ENCODE measurements around the gene ZMYND11.
"Not testable (repeated sequence)": the region's sequence is repeated elsewhere in the genome, so short reads cannot be mapped to it uniquely, and the experiment has no call there.

Gene ZMYND11

DNA sequence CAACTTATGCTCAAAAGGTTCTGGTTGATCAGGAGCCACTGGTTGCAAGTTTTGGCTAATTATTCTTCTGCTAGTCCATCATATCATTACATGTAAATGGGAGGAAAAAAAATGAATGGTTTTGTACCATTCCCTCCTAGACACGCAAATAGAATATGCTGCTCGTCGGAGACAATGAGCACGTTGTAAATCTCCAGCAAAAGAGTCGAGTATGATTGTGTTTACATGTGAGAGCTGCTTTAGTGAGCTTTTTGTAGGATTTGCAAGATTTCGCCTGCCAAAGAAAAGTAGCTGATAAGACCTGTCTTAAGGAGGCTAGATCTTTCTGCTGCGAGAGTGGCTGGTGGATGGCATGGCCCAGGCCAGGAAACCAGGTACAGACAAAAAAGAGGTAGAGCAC lies 109.0 kb downstream of the ZMYND11 start:
- no peak for DNase-seq (ENCODE audit: low spot score)

DNA sequence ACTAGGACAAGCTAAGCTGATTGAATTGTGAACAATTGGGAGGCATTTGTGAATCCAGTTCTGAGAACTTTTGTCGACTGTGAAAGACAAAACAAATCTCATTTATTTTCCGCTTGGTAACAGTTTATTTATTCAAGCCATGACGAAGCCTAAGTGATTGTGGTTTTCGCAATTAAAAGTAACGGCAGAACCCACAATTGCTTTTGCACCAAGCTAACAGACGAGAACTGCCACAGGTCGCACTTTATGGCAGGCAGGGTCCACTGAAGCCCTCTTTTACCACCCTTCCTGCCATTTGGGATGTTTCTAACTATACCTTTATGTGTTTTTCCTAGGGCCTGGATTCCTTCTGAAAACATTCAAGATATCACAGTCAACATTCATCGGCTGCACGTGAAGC lies 111.2 kb downstream of the ZMYND11 start:
- no peak for DNase-seq (ENCODE audit: low spot score)

DNA sequence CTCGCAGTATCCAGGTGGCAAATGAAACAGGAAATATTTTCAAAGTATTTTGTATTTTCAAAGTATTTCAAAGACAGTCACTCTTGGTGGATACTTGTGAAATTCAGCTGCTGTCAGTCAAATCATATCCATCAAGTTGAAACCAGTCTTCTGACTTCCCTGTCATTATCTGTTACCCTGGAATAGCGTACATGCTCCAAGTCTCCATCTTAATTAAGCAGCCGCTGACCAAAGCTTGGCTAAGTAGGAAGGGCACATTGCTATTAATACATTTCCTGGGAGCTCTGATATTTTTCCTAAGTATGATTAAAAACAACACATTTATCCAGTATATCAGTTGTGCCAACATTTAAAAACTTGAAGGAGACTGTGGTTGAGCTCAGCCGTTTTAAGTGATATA lies 112.2 kb downstream of the ZMYND11 start:
- DNase-seq (ENCODE audit: low spot score) = no peak

- no peak for DNase-seq (ENCODE audit: low spot score)
These were observed 113.1 kb downstream of the ZMYND11 start for GRCh38 chr10:248307-248706.

DNA sequence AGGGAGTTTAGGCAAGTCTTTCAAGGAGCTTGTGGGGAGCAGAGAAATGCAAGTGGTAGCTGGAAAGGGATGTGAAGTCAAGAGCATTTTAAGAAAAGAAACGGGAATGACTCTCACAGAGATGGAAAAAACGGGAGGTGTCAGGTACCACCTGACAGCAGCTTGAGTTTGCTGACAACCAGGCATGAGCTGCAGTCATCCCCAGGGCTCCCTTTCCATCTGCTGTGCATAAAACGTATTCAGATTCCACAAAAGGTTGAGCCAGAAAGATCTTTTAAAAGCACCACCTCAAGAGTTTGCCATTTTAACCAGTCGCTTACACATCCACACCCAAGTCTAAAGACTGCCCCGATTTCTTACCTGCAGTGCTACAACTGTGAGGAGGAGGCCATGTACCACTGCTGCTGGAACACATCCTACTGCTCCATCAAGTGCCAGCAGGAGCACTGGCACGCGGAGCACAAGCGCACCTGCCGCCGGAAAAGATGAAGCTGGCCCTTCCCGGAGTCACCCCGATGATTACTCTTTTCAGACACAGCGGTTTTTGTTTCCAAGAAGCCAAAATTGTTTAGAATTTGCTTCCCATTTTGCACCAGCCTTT lies 116.8 kb downstream of the ZMYND11 start:
- DNase-seq (ENCODE audit: low spot score) = no peak

GRCh38 chr10:260819-261429 lies 125.7 kb downstream of the ZMYND11 start:
- DNase-seq (ENCODE audit: low spot score) = no peak

DNA sequence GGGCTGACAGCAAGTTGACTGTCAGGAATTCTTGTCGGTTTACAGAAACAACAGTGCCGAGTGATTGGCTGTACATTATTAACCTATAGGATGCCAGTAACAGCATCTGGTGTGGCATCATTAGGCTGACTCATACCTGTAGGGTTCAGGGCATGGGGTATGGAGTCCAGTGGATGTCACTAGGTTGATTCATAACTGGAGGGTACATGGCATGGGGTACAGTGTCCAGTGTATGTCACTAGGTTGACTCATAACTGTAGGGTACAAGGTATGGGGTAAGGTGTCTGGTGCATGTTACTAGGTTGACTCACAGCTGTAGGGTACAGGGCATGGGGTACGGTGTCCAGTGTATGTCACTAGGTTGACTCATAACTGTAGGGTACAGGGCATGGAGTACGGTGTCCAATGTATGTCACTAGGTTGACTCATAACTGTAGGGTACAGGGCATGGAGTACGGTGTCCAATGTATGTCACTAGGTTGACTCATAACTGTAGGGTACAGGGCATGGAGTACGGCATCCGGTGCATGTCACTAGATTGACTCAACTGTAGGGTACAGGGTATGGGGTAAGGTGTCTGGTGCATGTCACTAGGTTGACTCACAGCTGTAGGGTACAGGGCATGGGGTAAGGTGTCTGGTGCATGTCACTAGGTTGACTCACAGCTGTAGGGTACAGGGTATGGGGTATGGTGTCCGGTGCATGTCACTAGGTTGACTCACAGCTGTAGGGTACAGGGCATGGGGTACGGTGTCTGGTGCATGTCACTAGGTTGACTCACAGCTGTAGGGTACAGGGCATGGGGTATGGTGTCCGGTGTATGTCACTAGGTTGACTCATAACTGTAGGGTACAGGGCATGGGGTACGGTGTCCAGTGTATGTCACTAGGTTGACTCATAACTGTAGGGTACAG lies 129.2 kb downstream of the ZMYND11 start:
- DNase-seq (ENCODE audit: low spot score) = not testable (repeated sequence)

GRCh38 chr10:265074-265440 lies 129.8 kb downstream of the ZMYND11 start:
- not testable (repeated sequence) for DNase-seq (ENCODE audit: low spot score)

GRCh38 chr10:265816-266588 lies 130.7 kb downstream of the ZMYND11 start:
- DNase-seq (ENCODE audit: low spot score) = not testable (repeated sequence)

DNA sequence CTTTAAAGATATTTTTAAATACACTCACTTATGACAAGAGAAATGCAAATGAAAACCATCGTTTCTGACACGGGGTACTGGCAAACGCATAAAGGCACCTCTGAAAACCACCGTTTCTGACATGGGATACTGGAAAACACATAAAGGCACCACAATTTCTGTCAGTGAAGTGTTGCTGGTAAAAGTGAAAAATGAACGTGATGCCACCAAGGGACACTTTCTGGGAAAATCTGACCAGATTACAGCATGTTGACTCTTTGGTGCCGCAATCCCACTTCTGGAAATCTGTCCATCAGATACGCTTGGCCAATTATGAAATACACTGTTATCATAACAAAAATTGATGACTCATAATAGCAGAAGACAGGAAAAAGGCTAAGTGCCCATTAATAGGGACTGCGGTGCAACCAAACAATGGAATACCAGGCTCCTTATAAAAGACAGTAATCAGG lies 131.7 kb downstream of the ZMYND11 start:
- DNase-seq (ENCODE audit: low spot score) = no peak

GRCh38 chr10:267705-268104 lies 132.4 kb downstream of the ZMYND11 start:
- no peak for DNase-seq (ENCODE audit: low spot score)

DNA sequence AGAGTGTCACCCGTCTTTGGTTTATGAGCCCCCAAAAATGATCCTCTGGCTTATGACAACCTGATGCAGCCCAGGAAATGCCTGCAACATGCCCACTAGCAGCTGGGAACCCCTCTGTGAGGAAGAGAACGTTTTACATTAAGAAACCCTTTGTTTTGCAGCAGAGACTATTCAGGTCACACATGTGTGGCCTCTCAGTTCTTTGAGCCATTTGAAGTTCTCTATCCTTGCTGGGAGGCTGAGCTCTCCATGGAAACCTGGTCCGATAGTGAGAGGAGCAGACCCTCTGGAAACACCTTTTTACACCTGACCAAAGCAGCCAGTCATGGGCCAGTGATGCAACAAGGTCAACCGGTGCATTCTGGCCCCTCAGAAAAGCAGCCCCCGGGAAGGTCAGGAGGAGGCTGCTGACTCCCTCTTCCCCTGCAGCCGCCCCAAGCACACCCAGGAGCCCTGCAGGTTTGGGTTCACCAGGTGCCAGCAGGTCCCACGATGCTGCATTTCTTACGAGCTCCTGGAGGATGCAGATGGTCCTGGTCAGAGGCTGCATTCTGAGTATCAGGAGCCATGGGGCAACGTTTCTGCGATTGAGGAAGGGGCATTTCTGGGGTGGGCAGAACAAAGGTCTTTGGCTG lies 134.3 kb downstream of the ZMYND11 start:
- no peak for DNase-seq (ENCODE audit: low spot score)

GRCh38 chr10:271201-271600 lies 135.9 kb downstream of the ZMYND11 start:
- no peak for DNase-seq (ENCODE audit: low spot score)

DNA sequence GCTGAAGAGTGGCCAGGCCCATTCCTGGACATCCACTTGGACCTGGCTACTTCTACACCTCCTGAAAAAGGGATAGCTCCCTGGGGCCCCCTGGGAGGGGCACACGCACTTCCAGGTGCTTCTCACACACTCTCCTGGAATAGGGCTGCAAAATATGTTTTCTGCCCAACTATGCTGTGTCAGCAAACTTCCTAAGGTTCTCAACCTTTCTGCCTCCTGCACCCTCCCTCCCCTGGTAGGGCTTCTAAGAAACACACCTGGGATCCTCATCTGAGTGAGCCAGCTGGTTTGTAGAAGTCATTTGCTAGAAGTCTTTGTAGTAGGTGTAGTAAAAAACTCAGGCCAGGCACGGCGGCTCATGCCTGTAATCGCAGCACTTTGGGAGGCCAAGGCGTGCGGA lies 136.5 kb downstream of the ZMYND11 start:
- no peak for DNase-seq (ENCODE audit: low spot score)

- DNase-seq (ENCODE audit: low spot score) = no peak
These were observed 137.8 kb downstream of the ZMYND11 start for GRCh38 chr10:273088-273487.

GRCh38 chr10:274866-275265 lies 139.6 kb downstream of the ZMYND11 start:
- no peak for DNase-seq (ENCODE audit: low spot score)

- no peak for DNase-seq (ENCODE audit: low spot score)
These were observed 140.4 kb downstream of the ZMYND11 start for GRCh38 chr10:275680-276079.

DNA sequence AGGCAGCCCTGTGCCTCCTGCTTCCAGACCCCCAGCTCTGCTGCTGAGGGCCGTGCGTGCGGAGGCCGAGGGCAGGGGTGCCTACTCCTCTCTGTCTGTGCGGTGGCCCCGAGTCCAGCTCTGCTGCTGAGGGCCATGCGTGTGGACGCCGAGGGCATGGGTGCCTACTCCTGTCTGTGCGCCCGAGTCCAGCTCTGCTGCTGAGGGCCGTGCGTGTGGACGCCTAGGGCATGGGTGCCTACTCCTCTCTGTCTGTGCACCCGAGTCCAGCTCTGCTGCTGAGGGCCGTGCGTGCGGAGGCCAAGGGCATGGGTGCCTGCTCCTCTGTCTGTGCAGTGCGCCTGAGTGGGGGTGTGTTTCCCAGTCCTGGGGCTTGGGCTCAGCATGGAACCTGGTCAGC lies 142.7 kb downstream of the ZMYND11 start:
- no peak for DNase-seq (ENCODE audit: low spot score)

DNA sequence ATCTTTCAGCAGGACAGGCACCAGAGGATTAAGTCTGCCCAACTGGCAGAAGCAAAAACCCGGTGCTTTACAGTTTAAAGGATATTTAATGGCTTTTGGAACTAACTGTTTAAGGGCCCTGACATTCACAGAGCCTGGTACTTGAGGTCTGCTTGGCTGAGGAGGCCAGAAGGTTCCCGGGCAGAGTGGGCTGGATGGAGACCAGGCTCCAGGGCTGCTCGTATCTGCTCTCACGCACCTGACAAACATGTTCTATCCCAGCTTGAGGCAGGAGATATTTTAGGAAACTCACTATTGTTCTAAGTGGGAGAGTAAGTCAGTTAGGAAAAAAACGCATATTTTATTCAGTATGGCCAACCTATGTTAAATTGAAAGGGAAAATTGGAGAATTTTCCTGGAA lies 143.5 kb downstream of the ZMYND11 start:
- no peak for DNase-seq (ENCODE audit: low spot score)

GRCh38 chr10:279232-279631 lies 144.0 kb downstream of the ZMYND11 start:
- DNase-seq (ENCODE audit: low spot score) = no peak

GRCh38 chr10:279655-280054 lies 144.4 kb downstream of the ZMYND11 start:
- DNase-seq (ENCODE audit: low spot score) = no peak
